Measurements from ENCODE around the gene STRA8. TPM values are rescaled to one million over a fixed set of nuclear protein-coding genes. Genes with fewer than 3 reads are reported as not detected.

The STRA8 gene, protein sequence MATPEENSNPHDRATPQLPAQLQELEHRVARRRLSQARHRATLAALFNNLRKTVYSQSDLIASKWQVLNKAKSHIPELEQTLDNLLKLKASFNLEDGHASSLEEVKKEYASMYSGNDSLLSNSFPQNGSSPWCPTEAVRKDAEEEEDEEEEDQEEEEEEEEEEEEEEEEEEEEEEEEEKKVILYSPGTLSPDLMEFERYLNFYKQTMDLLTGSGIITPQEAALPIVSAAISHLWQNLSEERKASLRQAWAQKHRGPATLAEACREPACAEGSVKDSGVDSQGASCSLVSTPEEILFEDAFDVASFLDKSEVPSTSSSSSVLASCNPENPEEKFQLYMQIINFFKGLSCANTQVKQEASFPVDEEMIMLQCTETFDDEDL
- not detected in 2 replicates for total RNA-seq (ENCODE audit: low replicate concordance)
- long read RNA-seq: 0 reads

- Mint-ChIP-seq H3K4me1 (ENCODE audit: unreplicated experiment) (peaks cover 6% of the 10 kb centered on the region), H3K27me3 (no peaks in the 10 kb centered on the region), H3K9me3 (no peaks in the 10 kb centered on the region), H3K27ac (no peak within 1 kb of the TSS), H3K36me3 (no peaks in the 10 kb centered on the region), H3K4me3 (no peak within 1 kb of the TSS)
- DNase-seq (ENCODE audit: extremely low spot score, unreplicated experiment): no peak
- TF ChIP-seq CTCF (conservative IDR thresholded peaks at IDR 0.05): no peak
These were observed at the start of gene STRA8 for GRCh38 chr7:135233570-135233969. Gene STRA8 (plus strand): TSS chr7:135233838. CDS start chr7:135240525, 6,687 bp downstream.

- Mint-ChIP-seq H3K4me3 (no peak overlapping the region), H3K27me3 (no peaks in the 10 kb centered on the region), H3K36me3 (peaks cover 39% of the 10 kb centered on the region), H3K9me3 (peaks cover 22% of the 10 kb centered on the region), H3K27ac (no peak overlapping the region), H3K4me1 (ENCODE audit: unreplicated experiment) (no peaks in the 10 kb centered on the region)
- TF ChIP-seq CTCF (conservative IDR thresholded peaks at IDR 0.05): no peak
- no peak for DNase-seq (ENCODE audit: extremely low spot score, unreplicated experiment)
These were observed 49.3 kb upstream of the STRA8 start for GRCh38 chr7:135184254-135184841.

GRCh38 chr7:135185471-135186260 lies 48.0 kb upstream of the STRA8 start:
- DNase-seq (ENCODE audit: extremely low spot score, unreplicated experiment): no peak
- Mint-ChIP-seq H3K9me3 (peaks cover 19% of the 10 kb centered on the region), H3K36me3 (peaks cover 38% of the 10 kb centered on the region), H3K4me3 (no peak overlapping the region), H3K27ac (no peak overlapping the region), H3K4me1 (ENCODE audit: unreplicated experiment) (peaks cover 11% of the 10 kb centered on the region), H3K27me3 (no peaks in the 10 kb centered on the region)
- no peak for TF ChIP-seq CTCF (conservative IDR thresholded peaks at IDR 0.05)

DNA sequence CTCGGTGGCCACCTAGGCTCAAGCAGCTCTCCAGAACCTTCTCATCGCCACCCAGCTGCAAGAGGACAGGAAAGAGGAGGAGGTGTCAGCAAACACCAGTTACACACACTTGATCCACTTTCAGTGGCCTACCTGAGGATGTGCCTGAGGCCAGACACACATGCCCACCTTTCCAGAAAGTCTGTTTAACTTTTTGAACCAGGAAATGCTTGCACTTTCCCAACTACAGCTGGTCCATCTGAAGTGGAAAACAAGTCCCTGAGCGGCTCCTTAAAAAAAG lies 47.4 kb upstream of the STRA8 start:
- no peak for DNase-seq (ENCODE audit: extremely low spot score, unreplicated experiment)
- no peak overlapping the region for H3K4me3 Mint-ChIP-seq
- peaks cover 36% of the 10 kb centered on the region for H3K36me3 Mint-ChIP-seq
- H3K9me3 Mint-ChIP-seq: peaks cover 16% of the 10 kb centered on the region
- no peak overlapping the region for H3K27ac Mint-ChIP-seq
- H3K27me3 Mint-ChIP-seq: no peaks in the 10 kb centered on the region
- TF ChIP-seq CTCF (conservative IDR thresholded peaks at IDR 0.05): no peak
- H3K4me1 Mint-ChIP-seq (ENCODE audit: unreplicated experiment): peaks cover 11% of the 10 kb centered on the region

DNA sequence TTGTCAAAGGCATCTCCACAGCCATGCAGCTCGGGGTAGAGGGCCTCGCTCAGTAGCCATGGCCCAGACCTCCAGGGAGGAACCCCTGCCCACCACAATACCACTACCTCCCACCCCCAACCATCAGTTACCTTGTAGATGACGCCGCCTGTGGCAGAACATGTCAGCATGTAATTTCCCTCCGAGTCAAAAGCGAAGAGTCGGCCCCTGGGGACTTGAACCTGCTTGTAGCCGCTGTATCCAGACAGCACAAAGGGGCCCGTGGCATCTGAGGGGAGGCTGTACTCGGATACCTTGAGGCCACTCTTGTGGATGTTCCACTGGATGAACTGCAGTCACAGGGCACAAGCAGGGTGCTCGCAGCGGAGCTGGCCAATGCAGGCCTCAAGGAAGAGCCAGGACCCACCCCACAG lies 46.8 kb upstream of the STRA8 start:
- peaks cover 11% of the 10 kb centered on the region for H3K9me3 Mint-ChIP-seq
- peaks cover 11% of the 10 kb centered on the region for H3K4me1 Mint-ChIP-seq (ENCODE audit: unreplicated experiment)
- H3K36me3 Mint-ChIP-seq: peaks cover 33% of the 10 kb centered on the region
- H3K4me3 Mint-ChIP-seq: no peak overlapping the region
- DNase-seq (ENCODE audit: extremely low spot score, unreplicated experiment): no peak
- H3K27me3 Mint-ChIP-seq: no peaks in the 10 kb centered on the region
- no peak overlapping the region for H3K27ac Mint-ChIP-seq
- TF ChIP-seq CTCF (conservative IDR thresholded peaks at IDR 0.05): no peak
